Psoas muscle (tissue), 8 donors: ENCODE data around the gene ACOXL. TPM values are rescaled to one million over a fixed set of nuclear protein-coding genes. Genes with fewer than 3 reads are reported as not detected.

Experiments
- ATAC-seq, 4 donors: fragments of 200-7000 bp; cut with Tn5 transposase; one replicate each; pipeline ENCODE4 v1.9.1; 2020; ENCODE audit warnings: moderate library complexity in 3 of 4, mild to moderate bottlenecking in 2 of 4
- DNase-seq, 2 donors: peaks; one replicate each; pipeline ENCODE4 v3.0.0-alpha.2; 2020
- H3K27ac ChIP-seq: fragments of 200-600 bp; one replicate; pipeline ENCODE4 v1.8.0; 2022
- H3K27me3 ChIP-seq, 3 donors: fragments of 200-600 bp in 1 of 3; one replicate each; pipeline versions ENCODE4 v1.6.1 to v1.8.0; 2013 to 2022; ENCODE audit warnings: low read length in 2 of 3, mild to moderate bottlenecking in 2 of 3, moderate library complexity in 1 of 3; ENCODE audit not compliant: insufficient read depth in 3 of 3
- H3K36me3 ChIP-seq, 2 donors: fragments of 200-600 bp in 1 of 2; one replicate each; pipeline versions ENCODE4 v1.6.1 to v1.8.0; 2013 to 2022; ENCODE audit warnings: low read depth in 1 of 2, mild to moderate bottlenecking in 1 of 2, moderate library complexity in 1 of 2; ENCODE audit not compliant: insufficient read depth in 1 of 2
- H3K4me1 ChIP-seq: fragments of 200-600 bp; one replicate; pipeline ENCODE4 v1.8.0; 2022
- H3K4me3 ChIP-seq: fragments of 200-600 bp; one replicate; pipeline ENCODE4 v1.8.0; 2022; ENCODE audit warnings: mild to moderate bottlenecking
- H3K9me3 ChIP-seq: fragments of 200-600 bp; one replicate; pipeline ENCODE4 v1.8.0; 2022
- CTCF ChIP-seq: fragments of 200-600 bp; IDR thresholded peaks from one replicate; pipeline ENCODE4 v1.8.0; 2022; ENCODE audit warnings: antibody characterized with exemption
- WGBS, 3 donors: extraction: QIAGEN DNeasy Blood & Tissue Kit; methylation state at CpG; one replicate each; pipeline versions ENCODE4 v1.1.6 to v1.1.7; 2013; 5-methylcytosine and 5-hydroxymethylcytosine counted together
- intact Hi-C, 2 donors: fragments of 100-400 bp; cut with DNase I; formaldehyde crosslinking; loops; one replicate each; pipeline versions ENCODE4 v1.11.0 to v1.14.2; 2022
- polyA plus RNA-seq, 3 donors: library from polyadenylated mRNA; stranded (reverse); fragments of 200-250 nt; gene quantifications; one replicate each; pipeline ENCODE4 v1.2.3, GENCODE V29; 2013
- total RNA-seq, 4 donors: library from RNA; stranded (reverse); fragmentation: NEBNext Ultra II Directional in 2 of 4; extraction: Animal tissue kit (Norgen Biotek cat#: 25700) in 2 of 4; gene quantifications; one replicate each; pipeline versions ENCODE4 v1.2.1 to v1.2.4, GENCODE V29; 2021 to 2023
- donor health status: healthy with polysubstance abuse.
- donor health status: DM: no; HTN: no; CAD: no; lungs with moderate emphysema.
- donor health status: Bipolar disorder and iron deficiency.
- donor health status: healthy.
- donor health status: DM: yes; HTN: yes; CAD: no.
- donor health status: DM: no; HTN: no; CAD: no.
- donor health status: DM: no; HTN: no; CAD: no.
- donor health status: DM: yes; HTN: yes; CAD: no.

The ACOXL gene
- total and polyA plus RNA-seq, 7 donors = 0.01 TPM; not detected in 6

GRCh38 chr2:110878150-110878549, 145.8 kb downstream of the ACOXL start:
- Histone ChIP-seq H3K4me3 (no peak overlapping the region), H3K9me3 (no peaks in the 10 kb centered on the region), H3K4me1 (no peaks in the 10 kb centered on the region), H3K27me3 (peaks cover 0 to 1% (median 0%) of the 10 kb centered on the region in 3 donors), H3K27ac (no peak overlapping the region), H3K36me3 (no peaks in the 10 kb centered on the region)
- DNase-seq = no peak
- TF ChIP-seq CTCF = no peak
- no peak for ATAC-seq
- intact Hi-C loops = no loop called here
- 77 to 89% (median 78%) methylated on average over 3 of the region's 3 CpGs for WGBS, 3 donors

- intact Hi-C loops = no loop called here
- TF ChIP-seq CTCF = no peak
These were observed 149.5 kb downstream of the ACOXL start for GRCh38 chr2:110881908-110882307.

GRCh38 chr2:110883406-110883805, 151.0 kb downstream of the ACOXL start:
- no peak for DNase-seq
- Histone ChIP-seq H3K4me3 (no peak overlapping the region), H3K9me3 (no peaks in the 10 kb centered on the region), H3K27me3 (peaks cover 0 to 1% (median 0%) of the 10 kb centered on the region in 3 donors), H3K36me3 (no peaks in the 10 kb centered on the region), H3K27ac (no peak overlapping the region), H3K4me1 (no peaks in the 10 kb centered on the region)
- WGBS, 3 donors = 91 to 100% (median 96%) methylated on average over 1 of the region's 1 CpG
- ATAC-seq = no peak
- TF ChIP-seq CTCF = no peak
- intact Hi-C loops = no loop called here

More at GRCh38 chr2:110881908-110882307, 149.5 kb downstream of the ACOXL start:
- Histone ChIP-seq H3K4me1 (no peaks in the 10 kb centered on the region), H3K27me3 (peaks cover 0 to 1% (median 0%) of the 10 kb centered on the region in 3 donors), H3K27ac (no peak overlapping the region), H3K9me3 (no peaks in the 10 kb centered on the region), H3K36me3 (no peaks in the 10 kb centered on the region), H3K4me3 (no peak overlapping the region)
- DNase-seq (no peak), ATAC-seq (no peak)
- 96 to 99% (median 97%) methylated on average over 6 of the region's 6 CpGs for WGBS, 3 donors

GRCh38 chr2:110885256-110885655, 152.9 kb downstream of the ACOXL start:
- TF ChIP-seq CTCF = no peak
- no peaks in the 10 kb centered on the region for H3K27me3 ChIP-seq
- DNase-seq = no peak
- H3K9me3 ChIP-seq = no peaks in the 10 kb centered on the region
- ATAC-seq = no peak
- intact Hi-C loops = no loop called here
- no peak overlapping the region for H3K27ac ChIP-seq
- no peak overlapping the region for H3K4me3 ChIP-seq
- 82 to 92% (median 83%) methylated on average over 4 of the region's 4 CpGs for WGBS, 3 donors
- no peaks in the 10 kb centered on the region for H3K36me3 ChIP-seq
- H3K4me1 ChIP-seq = no peaks in the 10 kb centered on the region
